ENCODE measurements around the gene CPNE6.

DNA sequence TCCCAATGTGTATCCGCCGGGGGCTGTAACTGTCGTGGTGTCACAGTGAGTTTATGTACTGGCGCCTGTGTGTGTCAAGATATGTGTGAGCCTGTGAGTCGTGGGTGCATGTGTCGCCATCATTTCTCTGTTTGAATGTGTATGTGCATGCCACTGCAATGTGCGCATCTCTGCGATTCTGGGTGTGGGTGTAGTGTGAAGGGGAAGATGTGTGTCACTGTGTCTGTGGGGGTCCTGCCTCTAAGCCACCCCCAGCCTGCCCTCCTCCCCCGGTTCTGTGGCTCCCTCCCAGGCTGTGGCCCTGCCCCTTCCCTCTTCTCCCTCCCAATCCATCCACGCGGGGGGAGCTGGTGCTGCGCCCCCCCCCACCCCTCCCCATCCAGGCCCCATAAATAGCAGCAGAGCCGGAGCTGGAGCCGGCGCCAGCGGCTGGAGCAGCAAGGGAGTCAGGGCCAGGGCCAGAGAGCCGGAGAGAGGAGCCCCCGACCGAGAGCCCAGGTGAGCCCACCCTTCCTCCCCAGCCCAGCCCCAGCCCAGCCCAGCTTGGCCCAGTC lies at the start of gene CPNE6:
- TF ChIP-seq ZFX (IDR thresholded peaks at IDR 0.05; ENCODE audit: borderline replicate concordance): no peak
- TF ChIP-seq, protein P1, sequence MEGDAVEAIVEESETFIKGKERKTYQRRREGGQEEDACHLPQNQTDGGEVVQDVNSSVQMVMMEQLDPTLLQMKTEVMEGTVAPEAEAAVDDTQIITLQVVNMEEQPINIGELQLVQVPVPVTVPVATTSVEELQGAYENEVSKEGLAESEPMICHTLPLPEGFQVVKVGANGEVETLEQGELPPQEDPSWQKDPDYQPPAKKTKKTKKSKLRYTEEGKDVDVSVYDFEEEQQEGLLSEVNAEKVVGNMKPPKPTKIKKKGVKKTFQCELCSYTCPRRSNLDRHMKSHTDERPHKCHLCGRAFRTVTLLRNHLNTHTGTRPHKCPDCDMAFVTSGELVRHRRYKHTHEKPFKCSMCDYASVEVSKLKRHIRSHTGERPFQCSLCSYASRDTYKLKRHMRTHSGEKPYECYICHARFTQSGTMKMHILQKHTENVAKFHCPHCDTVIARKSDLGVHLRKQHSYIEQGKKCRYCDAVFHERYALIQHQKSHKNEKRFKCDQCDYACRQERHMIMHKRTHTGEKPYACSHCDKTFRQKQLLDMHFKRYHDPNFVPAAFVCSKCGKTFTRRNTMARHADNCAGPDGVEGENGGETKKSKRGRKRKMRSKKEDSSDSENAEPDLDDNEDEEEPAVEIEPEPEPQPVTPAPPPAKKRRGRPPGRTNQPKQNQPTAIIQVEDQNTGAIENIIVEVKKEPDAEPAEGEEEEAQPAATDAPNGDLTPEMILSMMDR (IDR thresholded peaks at IDR 0.05): no peak
